Endothelial cell of umbilical vein (primary cell): Measurements from ENCODE around the gene EFNA5. TPM values are rescaled to one million over a fixed set of nuclear protein-coding genes. Genes with fewer than 3 reads are reported as not detected.

Source experiments
- BruUV-seq: library from RNA; stranded (reverse); fragments of 400-500 nt; replicated peaks from 2 replicates; lab custom pipeline; 2021; lab: Mats Ljungman, UMichigan
- CTCF ChIA-PET: fragments of 300-600, 350-600 bp; sonication (Branson Sonifier 250); formaldehyde crosslinking; loops from one replicate; lab custom pipeline; 2021; ENCODE audit warnings: antibody characterized with exemption, inconsistent platforms; lab: Charles Lee
- POLR2A ChIA-PET: fragments of 300-600, 350-600 bp; sonication (Branson Sonifier 250); formaldehyde crosslinking; loops from one replicate; lab custom pipeline; 2021; ENCODE audit warnings: antibody characterized with exemption, inconsistent platforms; lab: Charles Lee
- DNase-seq: peaks from one replicate; pipeline ENCODE4 v3.0.0-alpha.2; 2011; ENCODE audit warnings: low read depth, low spot score
- FAIRE-seq: peaks from 2 replicates; lab custom pipeline; 2011; peaks lifted over from hg19 to GRCh38; lab: Jason Lieb, UNC
- H2AFZ ChIP-seq: 2 replicates; pipeline ENCODE4 v1.6.0; 2012; ENCODE audit warnings: low read depth, low read length, control low read depth, inconsistent platforms
- H3K27ac ChIP-seq: 2 replicates; pipeline ENCODE4 v1.5.1; 2011; ENCODE audit warnings: low read depth, mild to moderate bottlenecking, control low read depth, low read length, moderate library complexity; ENCODE audit not compliant: insufficient read depth
- H3K27me3 ChIP-seq, 2 experiments: 2 replicates each; pipeline versions ENCODE4 v1.6.0 to v1.6.1; 2011; ENCODE audit warnings: low read length in 2 of 2, mixed read lengths in 1 of 2; ENCODE audit not compliant: control insufficient read depth in 2 of 2, insufficient read depth in 2 of 2
- H3K36me3 ChIP-seq, 2 experiments: 2 replicates in 1 of 2; 3 replicates in 1 of 2; pipeline ENCODE4 v1.5.1; 2011; ENCODE audit warnings: low read length in 2 of 2, mild to moderate bottlenecking in 1 of 2, moderate library complexity in 1 of 2; ENCODE audit not compliant: control insufficient read depth in 2 of 2, insufficient read depth in 2 of 2; ENCODE audit errors: extremely low read depth in 1 of 2
- H3K4me1 ChIP-seq: 3 replicates; pipeline ENCODE4 v1.5.1; 2011; ENCODE audit warnings: mild to moderate bottlenecking, low read length; ENCODE audit not compliant: control insufficient read depth, insufficient read depth; ENCODE audit errors: extremely low read depth
- H3K4me2 ChIP-seq: 2 replicates; pipeline ENCODE4 v1.6.1; 2011; ENCODE audit warnings: low read length, control low read depth, mixed read lengths; ENCODE audit not compliant: insufficient read depth
- H3K4me3 ChIP-seq, 3 experiments: fragments of 200-600 bp in 1 of 3; sonication (generic), shearing (Covaris generic) in 1 of 3; replicated peaks in 1 of 3; 2 replicates each; pipeline ENCODE4 v1.5.1; 2011 to 2016; ENCODE audit warnings: control low read depth in 3 of 3, low read length in 3 of 3, mild to moderate bottlenecking in 2 of 3, inconsistent platforms in 1 of 3, low read depth in 1 of 3, moderate library complexity in 1 of 3; ENCODE audit not compliant: insufficient read depth in 1 of 3
- H3K79me2 ChIP-seq: 2 replicates; pipeline ENCODE4 v1.6.0; 2012; ENCODE audit warnings: low read length, inconsistent platforms; ENCODE audit not compliant: control insufficient read depth, insufficient read depth
- H3K9ac ChIP-seq: replicated peaks from 2 replicates; pipeline ENCODE3; 2011; ENCODE audit warnings: low read length, control low read depth; ENCODE audit not compliant: insufficient read depth; ENCODE audit errors: extremely low read depth
- H3K9me1 ChIP-seq: replicated peaks from 3 replicates; pipeline ENCODE4 v1.6.0; 2011; ENCODE audit warnings: mild to moderate bottlenecking, low read length; ENCODE audit not compliant: control insufficient read depth, insufficient read depth; ENCODE audit errors: extremely low read depth
- H3K9me3 ChIP-seq: replicated peaks from 2 replicates; pipeline ENCODE4 v1.5.1; 2012; ENCODE audit warnings: low read length, inconsistent platforms; ENCODE audit not compliant: control insufficient read depth, insufficient read depth
- H4K20me1 ChIP-seq: replicated peaks from 2 replicates; pipeline ENCODE3; 2011; ENCODE audit warnings: mild to moderate bottlenecking, low read length; ENCODE audit not compliant: control insufficient read depth, insufficient read depth; ENCODE audit errors: extremely low read depth
- CTCF ChIP-seq, 2 donors: IDR thresholded peaks; 1 replicate in 1 of 2; 2 replicates in 1 of 2; pipeline ENCODE4 v1.5.1; 2011; ENCODE audit warnings: low read length in 2 of 2, mild to moderate bottlenecking in 2 of 2, moderate library complexity in 2 of 2, control low read depth in 1 of 2, inconsistent platforms in 1 of 2, low read depth in 1 of 2; ENCODE audit not compliant: insufficient read depth in 1 of 2; ENCODE audit errors: extremely low read depth in 1 of 2
- EZH2 ChIP-seq: IDR thresholded peaks from 2 replicates; pipeline ENCODE4 v1.6.1; 2012; ENCODE audit warnings: borderline replicate concordance, low read depth, mild to moderate bottlenecking, moderate library complexity, low read length, inconsistent platforms; ENCODE audit not compliant: severe bottlenecking
- FOS ChIP-seq: IDR thresholded peaks from 2 replicates; pipeline ENCODE4 v1.6.1; 2011; ENCODE audit warnings: mild to moderate bottlenecking, low read length, moderate library complexity, borderline replicate concordance; ENCODE audit not compliant: insufficient read depth
- GATA2 ChIP-seq: IDR thresholded peaks from 2 replicates; pipeline ENCODE4 v1.7.0; 2011; ENCODE audit warnings: low read depth, mild to moderate bottlenecking, moderate library complexity, mixed read lengths, low read length; ENCODE audit not compliant: insufficient read length, insufficient read depth
- JUN ChIP-seq: IDR thresholded peaks from 2 replicates; pipeline ENCODE4 v1.6.1; 2011; ENCODE audit warnings: borderline replicate concordance, low read depth; ENCODE audit not compliant: insufficient read length, insufficient read depth
- MAX ChIP-seq: IDR thresholded peaks from 2 replicates; pipeline ENCODE4 v1.6.1; 2011; ENCODE audit not compliant: insufficient read depth, insufficient read length
- MYC ChIP-seq: IDR thresholded peaks from one replicate; pipeline ENCODE4 v1.6.1; 2011; ENCODE audit warnings: mild to moderate bottlenecking, low read depth, low read length
- POLR2A ChIP-seq: IDR thresholded peaks from 2 replicates; pipeline ENCODE4 v1.6.1; 2012; ENCODE audit warnings: low read depth, mild to moderate bottlenecking, control low read depth, low read length
- POLR2AphosphoS5 ChIP-seq: IDR thresholded peaks from 2 replicates; pipeline ENCODE4 v1.6.1; 2012; ENCODE audit warnings: low read depth, mild to moderate bottlenecking, control low read depth, low read length, moderate library complexity; ENCODE audit not compliant: insufficient read depth
- dilution Hi-C: fragments of 300-500 bp; cut with MboI; formaldehyde crosslinking; loops from one replicate; pipeline ENCODE4 v1.15.0; 2019; ENCODE audit warnings: low sequenced_read_pairs; ENCODE audit not compliant: extremely low pct_ligation_motif_present
- intact Hi-C: fragments of 100-400 bp; cut with micrococcal nuclease; formaldehyde crosslinking; loops from one replicate; pipeline ENCODE4 v1.10.0; 2022
- polyA plus RNA-seq, 4 experiments: library from polyadenylated mRNA; depleted of rRNA in 3 of 4; stranded (reverse) in 3 of 4; unstranded in 1 of 4; fragments of >200 nt; gene quantifications; 2 replicates each; pipeline versions ENCODE4 v1.2.1 to v1.2.3, GENCODE V29; 2011 to 2012; ENCODE audit warnings: missing spikeins in 1 of 4
- total RNA-seq: library from RNA; stranded (reverse); gene quantifications from 2 replicates; pipeline ENCODE4 v1.2.3, GENCODE V29; 2021

Gene EFNA5
- total and polyA plus RNA-seq, 2 donors (not counting 3 experiments of a cell fraction or from before 2014, with no cell fraction given), result 13.6 to 22.1 TPM

- Histone ChIP-seq H3K36me3 (no peaks in the 10 kb centered on the region), H3K4me3 (no peak overlapping the region), H3K27ac (no peak overlapping the region), H3K4me2 (no peak overlapping the region), H3K4me1 (no peaks in the 10 kb centered on the region), H3K79me2 (no peaks in the 10 kb centered on the region), H3K9ac (no peak overlapping the region), H4K20me1 (no peaks in the 10 kb centered on the region), H3K9me1 (no peaks in the 10 kb centered on the region), H2AFZ (no peak overlapping the region), H3K27me3 (no peaks in the 10 kb centered on the region), H3K9me3 (no peaks in the 10 kb centered on the region)
- intact Hi-C loops, result loop anchor here (5.0 kb wide), 1 partner anchor 304 kb away; the partner anchor contains the start of gene EFNA5
- FAIRE-seq (no peak), DNase-seq (no peak)
- dilution Hi-C loops, result no loop called here
- CTCF ChIA-PET, result interaction anchor here (1.6 kb wide), 1 partner anchor 121 kb away, joined by 4 read pairs; no protein-coding TSS in a partner anchor
- TF ChIP-seq CTCF (IDR thresholded peaks at IDR 0.05; ENCODE audit: extremely low read depth in 1 of 2, insufficient read depth in 1 of 2, low read depth in 1 of 2, low read length in 2 of 2) (no peak), FOS (no peak), EZH2 (no peak), MAX (no peak), JUN (no peak), MYC (no peak), POLR2A (no peak), POLR2AphosphoS5 (no peak), GATA2 (no peak)
- no TSS peak for BruUV-seq
- POLR2A ChIA-PET, result no interaction called here
Measured at GRCh38 chr5:107368615-107369014, 302.1 kb downstream of the EFNA5 start.
